Measurements from ENCODE around the gene ZBTB7C.
A peak's percentile ranks its signal among the peaks of the same experiment; 100 is the strongest.

The ZBTB7C gene

GRCh38 chr18:48006415-48007175 is 402.6 kb downstream of the ZBTB7C start:
- DNase-seq: no peak

DNA sequence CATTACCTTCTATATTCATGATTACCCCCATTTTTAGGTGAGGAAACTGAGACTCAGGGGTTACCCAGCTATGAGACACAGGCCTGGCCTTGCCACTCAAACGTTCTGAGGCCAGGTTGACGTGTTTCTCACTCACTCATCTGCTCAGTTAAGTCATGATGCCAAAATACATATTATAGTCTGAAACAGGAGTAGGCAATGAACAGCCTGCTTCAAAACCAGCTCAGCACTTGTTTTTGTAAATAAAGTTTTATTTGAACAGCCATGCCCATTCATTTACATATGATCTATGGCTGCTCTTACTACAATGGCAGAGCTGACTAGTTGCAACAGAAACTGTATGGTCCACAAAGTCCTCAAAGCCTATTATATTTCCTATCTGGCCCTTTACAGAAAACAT is 404.6 kb downstream of the ZBTB7C start:
- no peak for DNase-seq

- no peak for DNase-seq
Measured at GRCh38 chr18:48003426-48004349, 405.5 kb downstream of the ZBTB7C start.

GRCh38 chr18:48002933-48003365 is 406.2 kb downstream of the ZBTB7C start:
- peak; percentile 53 for DNase-seq

DNA sequence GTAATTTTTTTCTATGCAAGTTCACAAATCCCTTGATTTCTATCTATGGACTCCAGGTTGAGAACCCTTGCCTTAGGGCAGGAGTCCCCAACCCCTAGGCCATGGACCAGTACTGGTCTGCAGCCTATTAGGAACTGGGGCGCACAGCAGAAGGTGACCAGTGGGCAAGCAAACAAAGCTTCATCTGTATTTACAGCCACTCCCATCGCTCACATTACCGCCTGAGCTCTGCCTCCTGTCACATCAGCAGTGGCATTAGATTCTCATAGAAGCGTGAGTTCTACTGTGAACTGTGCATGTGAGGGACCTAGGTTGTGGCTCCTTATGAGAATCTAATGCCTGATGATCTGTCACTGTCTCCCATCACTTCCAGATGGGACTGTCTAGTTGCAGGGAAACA is 408.5 kb downstream of the ZBTB7C start:
- no peak for DNase-seq

DNA sequence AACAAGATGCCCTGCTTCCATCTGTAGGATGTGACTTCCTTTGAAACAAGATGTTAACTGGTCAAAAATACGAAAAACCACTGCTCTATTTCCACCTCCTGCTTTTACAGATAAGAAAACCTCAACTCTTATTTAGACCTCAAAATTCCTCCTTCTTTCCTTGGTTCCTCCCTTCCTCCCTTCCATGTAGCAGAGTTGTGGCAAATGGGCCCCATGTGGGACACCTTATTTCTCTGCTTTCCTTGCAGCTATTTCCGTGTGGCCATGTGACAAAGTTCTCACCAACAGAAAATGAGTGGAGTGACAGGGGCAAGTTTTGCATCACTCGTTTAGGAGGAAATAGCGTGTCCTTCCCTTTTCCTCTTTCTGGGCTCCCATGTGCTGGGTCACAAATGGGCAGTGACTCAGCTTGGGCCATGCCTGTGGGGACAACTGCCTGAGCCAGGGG is 409.4 kb downstream of the ZBTB7C start:
- DNase-seq: no peak

DNA sequence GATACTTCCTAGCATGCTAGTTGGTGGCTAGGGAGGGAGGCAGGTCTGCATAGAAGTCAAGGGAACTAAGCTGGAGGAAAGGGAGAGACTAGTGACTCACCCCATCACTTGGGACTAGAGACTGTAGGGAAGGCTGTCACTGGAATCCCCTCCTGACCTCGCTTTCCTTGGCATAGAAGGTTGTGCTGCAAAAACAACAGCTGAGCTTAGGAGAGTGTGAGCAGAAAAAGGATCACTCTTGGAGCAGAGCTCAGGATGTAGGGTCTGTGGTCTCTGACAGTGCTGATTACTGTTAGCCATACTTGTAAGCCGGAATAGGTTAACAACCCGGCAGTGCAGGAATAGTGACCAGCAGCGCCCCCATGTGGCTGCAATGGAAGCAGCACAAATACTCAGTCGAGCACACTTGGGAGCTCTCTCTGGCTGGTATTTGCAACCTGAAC is 411.8 kb downstream of the ZBTB7C start:
- DNase-seq: no peak

GRCh38 chr18:47996091-47996541 is 413.1 kb downstream of the ZBTB7C start:
- DNase-seq: no peak

- no peak for DNase-seq
Measured at GRCh38 chr18:47995654-47996053, 413.5 kb downstream of the ZBTB7C start.

- DNase-seq: no peak
Measured at GRCh38 chr18:47993409-47993808, 415.8 kb downstream of the ZBTB7C start.

DNA sequence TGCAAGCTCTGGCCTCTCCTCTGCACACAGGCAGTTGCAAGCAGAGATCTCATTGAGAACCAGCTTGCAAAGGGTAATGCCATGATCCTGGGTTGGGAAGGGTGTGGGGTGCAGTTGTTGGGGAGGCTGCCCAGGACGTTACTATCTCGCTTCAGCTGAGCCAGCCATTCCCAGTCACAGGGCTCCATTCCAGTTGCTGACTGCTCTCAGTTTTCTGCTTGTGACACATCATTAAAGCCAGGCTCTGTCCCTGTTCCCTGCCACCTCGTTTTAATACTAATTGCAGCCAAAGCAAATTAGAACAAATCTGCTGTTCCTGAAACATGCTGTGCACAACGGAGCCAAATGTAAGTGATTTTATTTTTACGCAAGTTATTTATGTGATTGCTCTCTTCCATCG is 416.2 kb downstream of the ZBTB7C start:
- no peak for DNase-seq

DNA sequence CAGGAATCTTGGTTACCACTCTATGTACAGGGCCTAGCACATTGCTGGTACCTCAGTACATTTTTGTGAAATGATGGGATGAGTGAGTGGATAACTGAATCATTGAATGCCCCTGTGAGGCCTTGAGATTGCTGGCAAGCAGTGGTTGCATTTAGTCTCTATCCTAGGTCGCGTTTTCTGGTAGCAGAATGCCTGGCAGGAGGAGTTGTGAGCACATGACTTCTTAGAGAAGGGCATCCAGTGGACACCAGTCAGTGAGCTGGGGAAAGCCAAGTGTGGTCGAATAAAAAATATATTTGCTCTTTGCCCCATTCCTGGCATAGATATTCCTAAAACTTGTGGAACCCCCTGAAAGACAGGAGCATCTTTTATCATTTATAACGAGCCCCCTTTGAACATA is 416.9 kb downstream of the ZBTB7C start:
- no peak for DNase-seq

DNA sequence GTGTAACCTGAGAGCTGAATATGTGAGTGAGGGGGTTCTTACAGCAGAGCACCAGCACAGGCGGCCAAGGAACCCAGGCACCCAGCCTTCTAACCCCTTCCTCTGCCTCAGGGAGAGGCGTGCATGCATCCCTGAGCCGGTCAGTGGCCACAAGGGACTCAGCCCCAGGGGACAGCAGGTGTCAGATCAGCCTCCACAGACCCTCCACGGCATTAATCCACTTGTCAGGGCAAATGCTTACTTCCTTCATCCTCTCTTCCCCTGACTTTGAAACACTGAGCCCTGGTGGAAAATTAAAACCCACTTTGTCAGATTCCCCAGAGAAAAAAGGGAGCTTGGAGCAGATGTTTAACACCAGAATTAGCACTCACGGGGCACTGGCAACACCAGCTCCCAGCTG is 418.2 kb downstream of the ZBTB7C start:
- no peak for DNase-seq

GRCh38 chr18:47987388-47987699 is 421.8 kb downstream of the ZBTB7C start:
- DNase-seq: no peak

DNA sequence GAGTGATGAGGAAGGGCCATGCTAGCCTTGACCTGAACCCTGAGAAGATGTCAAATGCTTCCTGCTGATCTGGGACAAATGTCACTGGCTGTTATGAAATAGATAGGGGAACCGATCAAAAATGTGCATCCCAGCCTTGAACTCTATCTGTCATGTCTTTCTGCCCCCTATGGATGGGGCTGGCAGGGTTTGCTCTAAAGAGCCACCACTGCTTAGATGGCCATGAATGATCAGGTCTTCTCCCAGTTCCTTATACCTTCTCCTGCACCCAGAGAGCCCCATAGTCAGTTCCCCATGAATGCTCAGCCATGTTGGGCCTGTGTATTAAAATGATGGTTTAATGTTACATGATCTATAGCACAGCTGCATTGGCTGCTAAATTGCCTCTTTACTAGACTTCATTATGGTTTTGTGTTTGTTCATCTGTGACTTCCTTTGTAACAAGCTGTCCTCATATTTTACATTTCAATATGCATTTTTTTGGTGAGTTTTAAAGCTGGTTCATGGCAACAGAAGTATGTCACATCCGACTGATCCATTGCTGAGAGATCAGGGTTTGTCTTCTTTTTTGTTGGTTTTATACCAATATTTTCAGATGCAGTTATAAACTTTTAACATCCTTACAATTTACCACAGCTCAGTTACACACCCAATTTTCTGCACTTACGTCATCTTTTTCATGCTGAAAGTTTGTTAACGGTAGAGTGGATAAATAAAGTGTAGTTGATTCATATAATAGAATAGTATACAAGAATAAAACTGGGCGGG is 422.4 kb downstream of the ZBTB7C start:
- no peak for DNase-seq

DNA sequence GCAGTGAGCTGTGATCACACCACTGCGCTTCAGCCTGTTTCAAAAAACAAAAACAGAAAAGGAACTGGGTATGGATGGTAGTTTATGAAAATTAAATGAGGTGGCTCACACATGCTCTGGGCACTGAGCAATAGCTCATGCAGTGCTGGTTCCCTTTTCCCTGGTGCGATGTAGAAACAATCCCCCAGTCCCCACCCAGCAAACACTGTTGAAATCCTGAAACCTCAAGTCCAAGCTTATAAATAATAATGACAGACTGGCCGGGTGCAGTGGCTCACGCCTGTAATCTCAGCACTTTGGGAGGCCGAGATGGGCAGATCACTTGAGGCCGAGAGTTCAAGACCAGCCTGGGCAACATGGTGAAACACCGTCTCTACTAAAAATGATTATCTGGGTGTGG is 423.3 kb downstream of the ZBTB7C start:
- DNase-seq: no peak

- no peak for DNase-seq
Measured at GRCh38 chr18:47984991-47985390, 424.2 kb downstream of the ZBTB7C start.

GRCh38 chr18:47983946-47984345 is 425.2 kb downstream of the ZBTB7C start:
- no peak for DNase-seq

- DNase-seq: no peak
Measured at GRCh38 chr18:47983055-47983454, 426.1 kb downstream of the ZBTB7C start.

DNA sequence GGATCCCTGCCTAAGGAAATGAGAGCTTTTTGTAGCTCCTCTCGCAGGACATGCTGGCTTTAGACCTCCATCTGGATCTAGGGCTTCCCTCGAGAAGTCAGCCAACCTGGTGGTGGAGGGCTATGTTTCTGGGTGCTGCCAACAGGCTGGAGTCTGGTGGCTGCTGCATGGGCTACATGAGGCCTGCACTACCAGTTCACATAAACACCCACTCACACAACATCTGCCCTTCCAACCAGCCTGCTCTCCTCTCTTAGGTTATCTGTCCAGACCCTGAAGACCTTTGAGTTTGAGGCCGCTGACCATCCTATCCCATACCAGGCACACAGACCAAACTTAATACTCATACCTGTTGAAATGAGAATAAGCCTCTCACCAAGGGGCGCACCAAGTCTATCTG is 427.4 kb downstream of the ZBTB7C start:
- no peak for DNase-seq

DNA sequence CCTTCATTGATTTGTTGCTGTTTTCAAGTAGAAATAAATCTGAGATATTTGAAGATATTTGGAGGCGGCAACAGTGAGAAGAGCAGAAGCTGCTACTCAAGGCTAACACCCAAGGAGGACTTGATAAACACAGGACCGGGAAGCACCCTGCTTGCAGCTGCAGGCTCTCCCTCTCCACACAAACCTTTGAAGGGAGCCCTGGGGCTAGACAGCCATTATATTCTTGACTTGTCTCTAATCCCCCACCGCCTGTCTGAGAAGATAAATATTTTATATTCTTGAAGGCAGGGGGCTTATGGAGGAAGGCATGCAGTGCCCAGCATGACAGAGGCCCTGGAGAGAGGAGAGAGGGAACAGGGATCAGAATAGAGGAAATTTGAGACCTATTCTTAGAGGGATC is 427.9 kb downstream of the ZBTB7C start:
- no peak for DNase-seq

DNA sequence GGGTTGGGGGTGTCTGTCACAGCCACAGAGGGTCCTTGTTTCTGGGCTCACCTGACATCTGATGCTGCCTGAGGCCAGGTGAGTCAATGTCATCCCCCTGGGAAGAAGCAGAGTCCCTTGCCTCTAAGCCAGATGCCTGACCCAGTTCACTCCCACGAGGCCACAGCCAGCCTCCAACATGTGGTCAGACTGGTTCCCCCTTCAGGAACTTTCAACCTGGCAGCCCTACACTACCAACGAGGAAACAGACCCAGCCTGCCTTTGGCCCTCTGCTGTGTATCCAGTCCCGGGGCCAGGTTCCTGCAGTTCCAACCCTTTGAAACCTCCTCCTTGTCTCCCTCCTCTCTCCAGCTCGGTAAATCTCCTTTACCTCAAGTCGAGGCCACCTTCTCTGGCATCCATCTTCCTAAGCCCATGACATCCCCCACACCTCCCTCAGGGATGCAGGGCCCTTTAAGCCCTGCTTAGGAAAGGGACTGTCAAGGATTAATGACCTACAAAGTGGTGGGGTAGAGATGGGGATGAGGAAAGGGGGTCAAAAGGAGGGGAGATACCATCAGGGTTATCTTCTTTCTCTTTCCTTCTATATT is 429.5 kb downstream of the ZBTB7C start:
- DNase-seq: no peak

- DNase-seq: no peak
Measured at GRCh38 chr18:47978603-47979002, 430.6 kb downstream of the ZBTB7C start.

All from DMS153 (cell line).